Fibroblast of lung (primary cell): ENCODE measurements around the gene CPN2. TPM values are rescaled to one million over a fixed set of nuclear protein-coding genes. Genes with fewer than 3 reads are reported as not detected.

Experiments used
- DNase-seq, 2 donors: peaks; one replicate each; pipeline versions ENCODE4 v3.0.0 to v3.0.0-alpha.2; 2010; ENCODE audit warnings: low read depth in 2 of 2
- H2AFZ ChIP-seq: 2 replicates; pipeline ENCODE4 v1.5.1; 2012; ENCODE audit warnings: low read length, control low read depth, inconsistent platforms
- H3K27ac ChIP-seq: 2 replicates; pipeline ENCODE4 v1.5.1; 2011; ENCODE audit warnings: low read length, control low read depth; ENCODE audit not compliant: insufficient read depth
- H3K27me3 ChIP-seq: 2 replicates; pipeline ENCODE4 v1.5.1; 2011; ENCODE audit warnings: mild to moderate bottlenecking, low read length; ENCODE audit not compliant: control insufficient read depth, insufficient read depth
- H3K36me3 ChIP-seq: 2 replicates; pipeline ENCODE4 v1.5.1; 2011; ENCODE audit warnings: low read length; ENCODE audit not compliant: control insufficient read depth, insufficient read depth
- H3K4me1 ChIP-seq: 2 replicates; pipeline ENCODE4 v1.5.1; 2011; ENCODE audit warnings: low read length; ENCODE audit not compliant: control insufficient read depth, insufficient read depth; ENCODE audit errors: extremely low read depth
- H3K4me2 ChIP-seq: 2 replicates; pipeline ENCODE4 v1.5.1; 2011; ENCODE audit warnings: low read length, control low read depth; ENCODE audit not compliant: insufficient read depth; ENCODE audit errors: extremely low read depth
- H3K4me3 ChIP-seq, 4 experiments: fragments of 200-600 bp in 1 of 4; sonication (generic) in 1 of 4; replicated peaks in 1 of 4; 2 replicates each; pipeline ENCODE4 v1.5.1; 2011 to 2016; ENCODE audit warnings: low read length in 4 of 4, low read depth in 3 of 4, mild to moderate bottlenecking in 3 of 4, control low read depth in 2 of 4, inconsistent platforms in 1 of 4, mixed read lengths in 1 of 4; ENCODE audit not compliant: insufficient read depth in 1 of 4; ENCODE audit errors: control extremely low read depth in 1 of 4
- H3K79me2 ChIP-seq: 2 replicates; pipeline ENCODE4 v1.5.1; 2012; ENCODE audit warnings: mild to moderate bottlenecking, low read length, inconsistent platforms; ENCODE audit not compliant: control insufficient read depth, insufficient read depth
- H3K9ac ChIP-seq: 2 replicates; pipeline ENCODE4 v1.5.1; 2011; ENCODE audit warnings: mild to moderate bottlenecking, low read length, control low read depth; ENCODE audit not compliant: insufficient read depth
- H3K9me3 ChIP-seq: 2 replicates; pipeline ENCODE4 v1.5.1; 2012; ENCODE audit warnings: low read depth, low read length; ENCODE audit not compliant: control insufficient read depth, insufficient read depth
- H4K20me1 ChIP-seq: 2 replicates; pipeline ENCODE4 v1.5.1; 2011; ENCODE audit warnings: low read length; ENCODE audit not compliant: control insufficient read depth, insufficient read depth; ENCODE audit errors: extremely low read depth
- EZH2 ChIP-seq: IDR thresholded peaks from 2 replicates; pipeline ENCODE4 v1.5.1; 2012; ENCODE audit warnings: low read length, control low read depth, mild to moderate bottlenecking; ENCODE audit errors: missing control alignments
- polyA plus RNA-seq, 2 donors: library from polyadenylated mRNA; depleted of rRNA in 1 of 2; stranded (reverse) in 1 of 2; unstranded in 1 of 2; fragments of >200 nt; gene quantifications; 2 replicates each; pipeline ENCODE4 v1.2.1, GENCODE V29; 2011 to 2012; ENCODE audit warnings: missing spikeins in 1 of 2
- total RNA-seq: library from RNA; depleted of rRNA; stranded (reverse); fragments of >200 nt; gene quantifications from 2 replicates; pipeline ENCODE4 v1.2.1, GENCODE V29; 2014
- TF ChIP-seq, protein P1 (sequence below), 2 donors: IDR thresholded peaks in 1 of 2; conservative IDR thresholded peaks in 1 of 2; 1 replicate in 1 of 2; 2 replicates in 1 of 2; pipeline ENCODE4 v1.5.1; 2011 to 2012; ENCODE audit warnings: low read length in 2 of 2, control low read depth in 1 of 2, inconsistent platforms in 1 of 2, low read depth in 1 of 2, mild to moderate bottlenecking in 1 of 2

Gene CPN2
- total and polyA plus RNA-seq, 2 donors (not counting 1 experiment from before 2014, with no cell fraction given): not detected

DNA sequence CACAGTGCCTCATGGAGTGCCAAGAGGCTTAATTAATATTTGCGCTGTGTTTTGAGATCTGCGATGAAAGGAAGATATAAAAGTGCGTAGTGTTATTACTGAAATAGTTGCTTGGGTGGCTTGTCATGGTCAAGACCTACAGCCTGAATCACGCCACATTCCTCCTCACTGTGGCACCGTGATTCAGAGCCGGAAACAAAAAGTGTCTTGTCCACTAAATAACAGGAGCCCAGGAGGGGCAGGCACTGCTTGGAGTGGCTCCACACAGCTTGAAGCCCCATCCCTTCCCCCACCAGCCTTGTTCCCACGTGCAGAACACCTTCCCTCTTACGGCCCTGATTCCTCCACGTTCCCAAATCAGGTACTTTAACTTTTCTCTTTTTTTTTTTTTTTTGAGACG is 19.6 kb upstream of the CPN2 start:
- no peak overlapping the region for H3K9ac ChIP-seq
- no peak overlapping the region for H3K27ac ChIP-seq
- no peak overlapping the region for H3K4me2 ChIP-seq
- H4K20me1 ChIP-seq: no peaks in the 10 kb centered on the region
- DNase-seq: peak in 1 of 2 donors; percentile 21
- H2AFZ ChIP-seq: no peak overlapping the region
- H3K79me2 ChIP-seq: no peaks in the 10 kb centered on the region
- H3K4me3 ChIP-seq: no peak overlapping the region
- H3K4me1 ChIP-seq: peaks cover 12% of the 10 kb centered on the region
- no peak for TF ChIP-seq EZH2
- TF ChIP-seq, protein P1, sequence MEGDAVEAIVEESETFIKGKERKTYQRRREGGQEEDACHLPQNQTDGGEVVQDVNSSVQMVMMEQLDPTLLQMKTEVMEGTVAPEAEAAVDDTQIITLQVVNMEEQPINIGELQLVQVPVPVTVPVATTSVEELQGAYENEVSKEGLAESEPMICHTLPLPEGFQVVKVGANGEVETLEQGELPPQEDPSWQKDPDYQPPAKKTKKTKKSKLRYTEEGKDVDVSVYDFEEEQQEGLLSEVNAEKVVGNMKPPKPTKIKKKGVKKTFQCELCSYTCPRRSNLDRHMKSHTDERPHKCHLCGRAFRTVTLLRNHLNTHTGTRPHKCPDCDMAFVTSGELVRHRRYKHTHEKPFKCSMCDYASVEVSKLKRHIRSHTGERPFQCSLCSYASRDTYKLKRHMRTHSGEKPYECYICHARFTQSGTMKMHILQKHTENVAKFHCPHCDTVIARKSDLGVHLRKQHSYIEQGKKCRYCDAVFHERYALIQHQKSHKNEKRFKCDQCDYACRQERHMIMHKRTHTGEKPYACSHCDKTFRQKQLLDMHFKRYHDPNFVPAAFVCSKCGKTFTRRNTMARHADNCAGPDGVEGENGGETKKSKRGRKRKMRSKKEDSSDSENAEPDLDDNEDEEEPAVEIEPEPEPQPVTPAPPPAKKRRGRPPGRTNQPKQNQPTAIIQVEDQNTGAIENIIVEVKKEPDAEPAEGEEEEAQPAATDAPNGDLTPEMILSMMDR (conservative IDR thresholded peaks at IDR 0.05 in 1 of 2, IDR thresholded peaks at IDR 0.05 in 1 of 2; ENCODE audit: low read depth in 1 of 2, low read length in 2 of 2): no peak
- no peaks in the 10 kb centered on the region for H3K9me3 ChIP-seq
- H3K27me3 ChIP-seq: peaks cover 4% of the 10 kb centered on the region
- no peaks in the 10 kb centered on the region for H3K36me3 ChIP-seq

DNA sequence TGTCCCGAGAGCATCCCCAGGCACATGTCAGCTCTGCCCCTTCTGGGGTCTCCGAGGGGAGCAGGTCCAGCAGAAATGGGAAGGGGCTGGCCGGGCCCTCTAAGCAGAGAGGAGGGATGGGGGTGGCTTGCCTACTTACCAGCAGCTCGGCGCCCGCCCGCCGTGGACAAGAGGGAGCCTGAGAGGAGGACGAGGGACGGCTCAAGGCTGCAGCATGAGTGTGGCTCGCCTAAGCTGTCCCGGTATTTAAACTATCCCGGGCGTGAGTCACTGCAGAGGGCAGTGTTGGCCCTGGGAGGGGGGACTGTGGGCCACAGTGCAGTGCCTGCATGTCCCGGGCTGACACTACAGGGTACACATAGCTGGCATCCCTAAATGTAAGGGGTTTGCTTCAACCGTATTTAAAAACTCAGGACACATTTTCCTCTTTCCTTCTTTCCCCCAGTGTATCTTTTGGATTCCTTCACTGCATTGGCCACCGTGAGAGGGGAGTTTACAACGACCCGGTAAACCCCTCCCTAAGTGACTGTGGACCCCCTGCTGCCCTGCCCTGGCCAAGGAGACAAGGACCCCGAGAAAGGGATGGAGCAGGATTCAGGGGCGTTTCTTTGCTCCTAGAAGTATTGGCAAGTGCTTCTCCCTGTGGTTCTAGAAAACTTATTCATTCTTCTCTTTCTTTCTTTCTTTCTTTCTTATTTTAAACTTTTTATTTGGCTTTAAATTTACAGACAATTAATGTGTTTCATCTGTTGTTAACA is 18.6 kb upstream of the CPN2 start, which contains the start of gene LRRC15:
Gene LRRC15 (minus strand): TSS at position 222 of the 758 bp plus-strand sequence. CDS start 8,700 bp downstream, outside the sequence.
- DNase-seq: peak; percentile 33 to 78
- TF ChIP-seq, protein P1 (conservative IDR thresholded peaks at IDR 0.05 in 1 of 2, IDR thresholded peaks at IDR 0.05 in 1 of 2; ENCODE audit: low read depth in 1 of 2, low read length in 2 of 2): no peak
- TF ChIP-seq EZH2: no peak
- H3K27me3 ChIP-seq: peaks cover 4% of the 10 kb centered on the region
- H3K27ac ChIP-seq: no peak within 1 kb of the TSS
- no peaks in the 10 kb centered on the region for H4K20me1 ChIP-seq
- H3K4me2 ChIP-seq: peak within 1 kb of the TSS; percentile 64
- no peak within 1 kb of the TSS for H3K4me3 ChIP-seq
- no peak within 1 kb of the TSS for H2AFZ ChIP-seq
- H3K9ac ChIP-seq: no peak within 1 kb of the TSS
- no peaks in the 10 kb centered on the region for H3K79me2 ChIP-seq
- no peaks in the 10 kb centered on the region for H3K9me3 ChIP-seq
- no peaks in the 10 kb centered on the region for H3K36me3 ChIP-seq
- H3K4me1 ChIP-seq: peaks cover 20% of the 10 kb centered on the region

DNA sequence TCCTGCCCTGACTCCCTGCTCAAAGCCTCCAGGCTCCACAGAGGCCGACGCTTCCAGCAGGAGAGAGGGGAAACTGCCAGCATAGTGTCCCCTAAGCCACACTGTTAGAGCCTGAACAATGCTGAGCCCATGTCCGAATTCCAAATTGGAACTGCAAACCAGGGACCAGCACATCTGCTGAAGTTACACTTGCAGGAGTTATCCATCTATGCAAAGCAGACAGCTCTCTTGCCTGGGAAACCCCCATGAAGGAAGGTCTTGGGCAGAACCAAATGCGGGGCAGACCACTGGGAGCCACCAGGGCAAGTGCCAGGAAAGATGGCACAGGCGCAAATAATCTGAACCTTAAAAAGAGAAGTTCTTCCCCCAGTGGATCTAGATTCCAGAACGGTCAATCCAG is 17.8 kb upstream of the CPN2 start:
- DNase-seq: no peak
- no peak for TF ChIP-seq EZH2
- TF ChIP-seq, protein P1 (conservative IDR thresholded peaks at IDR 0.05 in 1 of 2, IDR thresholded peaks at IDR 0.05 in 1 of 2; ENCODE audit: low read depth in 1 of 2, low read length in 2 of 2): no peak
- no peaks in the 10 kb centered on the region for H3K79me2 ChIP-seq
- no peak overlapping the region for H3K27ac ChIP-seq
- H3K4me3 ChIP-seq: no peak overlapping the region
- no peaks in the 10 kb centered on the region for H3K36me3 ChIP-seq
- H3K4me1 ChIP-seq: peaks cover 23% of the 10 kb centered on the region
- peak overlapping the region; percentile 4 for H3K4me2 ChIP-seq
- H3K9ac ChIP-seq: no peak overlapping the region
- no peak overlapping the region for H2AFZ ChIP-seq
- H3K9me3 ChIP-seq: no peaks in the 10 kb centered on the region
- H4K20me1 ChIP-seq: no peaks in the 10 kb centered on the region
- peaks cover 4% of the 10 kb centered on the region for H3K27me3 ChIP-seq
